Esophagus muscularis mucosa (tissue), 4 donors: ENCODE measurements around the gene POLR3A. TPM values are rescaled to one million over a fixed set of nuclear protein-coding genes. Genes with fewer than 3 reads are reported as not detected.

Experiments used
- DNase-seq: peaks from one replicate; pipeline ENCODE4 v3.0.0-alpha.2; 2017; ENCODE audit errors: extremely low spot score
- H3K27ac ChIP-seq, 4 donors: fragments of 200-600 bp; sonication (generic); replicated peaks in 1 of 4; 1 replicate in 3 of 4; 2 replicates in 1 of 4; pipeline ENCODE4 v1.5.1; 2016 to 2019; ENCODE audit warnings: mild to moderate bottlenecking in 1 of 4
- H3K27me3 ChIP-seq, 4 donors: fragments of 200-600 bp; sonication (generic); one replicate each; pipeline versions ENCODE4 v1.5.1 to v1.6.0; 2016 to 2019
- H3K36me3 ChIP-seq, 4 donors: fragments of 200-600 bp; sonication (generic); one replicate each; pipeline ENCODE4 v1.5.1; 2016 to 2019
- H3K4me1 ChIP-seq, 4 donors: fragments of 200-600 bp; sonication (generic); one replicate each; pipeline ENCODE4 v1.5.1; 2016 to 2019
- H3K4me3 ChIP-seq, 4 donors: fragments of 200-600 bp; sonication (generic); 1 replicate in 2 of 4; 2 replicates in 2 of 4; pipeline ENCODE4 v1.5.1; 2016 to 2019; ENCODE audit warnings: mild to moderate bottlenecking in 4 of 4, moderate library complexity in 1 of 4
- H3K9me3 ChIP-seq, 4 donors: fragments of 200-600 bp; sonication (generic); 1 replicate in 3 of 4; 2 replicates in 1 of 4; pipeline ENCODE4 v1.5.1; 2016 to 2019
- CTCF ChIP-seq, 3 experiments: fragments of 200-600 bp in 2 of 3; fragments of 450-650 bp in 1 of 3; sonication (generic) in 2 of 3; IDR thresholded peaks; one replicate each; pipeline ENCODE4 v1.5.1; 2017 to 2019; ENCODE audit warnings: antibody characterized with exemption in 3 of 3, mild to moderate bottlenecking in 2 of 3, moderate library complexity in 1 of 3
- EP300 ChIP-seq: sonication (generic); formaldehyde crosslinking; IDR thresholded peaks from one replicate; pipeline ENCODE4 v1.6.1; 2017; ENCODE audit warnings: antibody characterized with exemption
- POLR2A ChIP-seq: fragments of 450-650 bp; IDR thresholded peaks from one replicate; pipeline ENCODE4 v1.6.1; 2017; ENCODE audit warnings: antibody characterized with exemption, moderate library complexity, mild to moderate bottlenecking, low read depth
- POLR2AphosphoS5 ChIP-seq, 2 donors: sonication (generic); formaldehyde crosslinking; IDR thresholded peaks; one replicate each; pipeline ENCODE4 v1.6.1; 2017; ENCODE audit warnings: antibody characterized with exemption in 2 of 2
- WGBS: methylation state at CpG from one replicate; pipeline ENCODE4 v1.1.5; 2018; 5-methylcytosine and 5-hydroxymethylcytosine counted together
- intact Hi-C: fragments of 100-400 bp; cut with DNase I; formaldehyde crosslinking; loops from one replicate; pipeline ENCODE4 v1.15.1; 2023
- total RNA-seq, 4 donors: library from RNA; depleted of rRNA; stranded (reverse); fragments of >200 nt; gene quantifications; one replicate each; pipeline versions ENCODE4 v1.1.0 to v1.2.1, GENCODE V29; 2016

Gene POLR3A
- total RNA-seq, 4 donors from 2014 or later, result 9.3 to 12.8 (median 9.9) TPM

- H3K4me3 ChIP-seq, result no peak overlapping the region
- no peak overlapping the region for H3K27ac ChIP-seq
- no peaks in the 10 kb centered on the region for H3K9me3 ChIP-seq
- 80% methylated on average over 11 of the region's 11 CpGs for WGBS
- intact Hi-C loops, result no loop called here
- H3K4me1 ChIP-seq, result peaks cover 0 to 2% (median 0%) of the 10 kb centered on the region in 4 donors
- no peak for DNase-seq
- H3K27me3 ChIP-seq, result no peaks in the 10 kb centered on the region
- H3K36me3 ChIP-seq, result peaks cover 77 to 100% (median 97%) of the 10 kb centered on the region in 4 donors
- TF ChIP-seq POLR2A (no peak), POLR2AphosphoS5 (IDR thresholded peaks at IDR 0.05) (no peak), EP300 (no peak), CTCF (IDR thresholded peaks at IDR 0.05) (no peak)
Observed at GRCh38 chr10:77989081-77989724, 40.1 kb downstream of the POLR3A start.

DNA sequence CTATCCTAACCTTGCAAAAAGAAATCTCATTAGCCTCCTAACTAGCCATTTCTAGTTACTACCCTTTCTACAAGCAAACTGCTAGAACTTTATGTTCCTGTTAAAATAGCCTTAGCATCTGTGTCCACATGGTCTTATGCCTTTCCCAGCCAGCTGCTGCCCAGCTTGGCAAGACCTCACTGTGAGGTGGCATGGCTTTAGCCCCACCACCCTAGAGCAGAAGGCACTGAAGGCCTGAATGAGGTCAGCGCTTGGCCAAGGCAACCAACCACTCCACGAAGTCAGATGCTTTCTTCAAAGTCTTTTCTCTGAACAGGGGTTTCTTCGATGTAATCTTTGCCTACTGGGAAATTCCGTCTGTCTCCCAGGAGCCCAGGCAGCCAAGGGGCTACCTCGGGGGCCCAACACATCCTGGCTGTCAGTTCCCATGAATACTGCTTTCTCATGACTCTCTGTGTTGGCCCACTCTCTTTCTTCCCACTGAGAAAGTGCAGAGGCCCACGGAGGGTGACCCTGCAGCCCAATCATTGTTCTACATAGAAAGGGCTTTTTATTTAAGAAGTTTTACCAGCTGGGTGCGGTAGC lies 41.6 kb downstream of the POLR3A start:
- TF ChIP-seq EP300 (no peak), POLR2A (no peak), CTCF (IDR thresholded peaks at IDR 0.05) (no peak), POLR2AphosphoS5 (IDR thresholded peaks at IDR 0.05) (no peak)
- Histone ChIP-seq H3K9me3 (no peaks in the 10 kb centered on the region), H3K4me3 (no peak overlapping the region), H3K27me3 (no peaks in the 10 kb centered on the region), H3K27ac (no peak overlapping the region), H3K4me1 (peaks cover 0 to 3% (median 1%) of the 10 kb centered on the region in 4 donors), H3K36me3 (peaks cover 78 to 100% (median 97%) of the 10 kb centered on the region in 4 donors)
- WGBS, result 87% methylated on average over 7 of the region's 7 CpGs
- intact Hi-C loops, result no loop called here
- no peak for DNase-seq

DNA sequence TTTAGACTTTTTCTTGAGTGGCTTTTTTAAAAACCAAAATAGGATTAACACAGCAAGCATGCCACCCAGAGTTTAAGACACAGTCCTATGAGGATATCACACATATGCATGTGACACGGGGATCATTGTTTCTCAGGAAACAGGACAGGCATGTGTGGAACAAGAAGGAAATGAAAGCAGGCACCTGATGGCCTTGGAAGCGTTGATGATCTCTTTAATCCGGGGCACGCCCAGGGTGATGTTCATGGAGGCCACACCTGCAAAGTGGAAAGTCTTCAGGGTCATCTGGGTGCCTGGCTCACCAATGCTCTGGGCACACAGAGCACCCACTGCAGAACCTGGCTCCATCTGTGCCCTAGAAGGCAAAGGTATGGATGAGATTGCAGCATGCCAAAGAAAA lies 44.3 kb downstream of the POLR3A start:
- TF ChIP-seq CTCF (IDR thresholded peaks at IDR 0.05), result no peak
- no peak for TF ChIP-seq EP300
- no peak for TF ChIP-seq POLR2A
- TF ChIP-seq POLR2AphosphoS5 (IDR thresholded peaks at IDR 0.05), result no peak
- Histone ChIP-seq H3K36me3 (peaks cover 80 to 100% (median 96%) of the 10 kb centered on the region in 4 donors), H3K9me3 (no peaks in the 10 kb centered on the region), H3K4me3 (no peak overlapping the region), H3K4me1 (peaks cover 0 to 3% (median 1%) of the 10 kb centered on the region in 4 donors), H3K27me3 (no peaks in the 10 kb centered on the region), H3K27ac (no peak overlapping the region)
- intact Hi-C loops, result no loop called here
- WGBS, result 88% methylated on average over 4 of the region's 4 CpGs
- DNase-seq, result no peak

DNA sequence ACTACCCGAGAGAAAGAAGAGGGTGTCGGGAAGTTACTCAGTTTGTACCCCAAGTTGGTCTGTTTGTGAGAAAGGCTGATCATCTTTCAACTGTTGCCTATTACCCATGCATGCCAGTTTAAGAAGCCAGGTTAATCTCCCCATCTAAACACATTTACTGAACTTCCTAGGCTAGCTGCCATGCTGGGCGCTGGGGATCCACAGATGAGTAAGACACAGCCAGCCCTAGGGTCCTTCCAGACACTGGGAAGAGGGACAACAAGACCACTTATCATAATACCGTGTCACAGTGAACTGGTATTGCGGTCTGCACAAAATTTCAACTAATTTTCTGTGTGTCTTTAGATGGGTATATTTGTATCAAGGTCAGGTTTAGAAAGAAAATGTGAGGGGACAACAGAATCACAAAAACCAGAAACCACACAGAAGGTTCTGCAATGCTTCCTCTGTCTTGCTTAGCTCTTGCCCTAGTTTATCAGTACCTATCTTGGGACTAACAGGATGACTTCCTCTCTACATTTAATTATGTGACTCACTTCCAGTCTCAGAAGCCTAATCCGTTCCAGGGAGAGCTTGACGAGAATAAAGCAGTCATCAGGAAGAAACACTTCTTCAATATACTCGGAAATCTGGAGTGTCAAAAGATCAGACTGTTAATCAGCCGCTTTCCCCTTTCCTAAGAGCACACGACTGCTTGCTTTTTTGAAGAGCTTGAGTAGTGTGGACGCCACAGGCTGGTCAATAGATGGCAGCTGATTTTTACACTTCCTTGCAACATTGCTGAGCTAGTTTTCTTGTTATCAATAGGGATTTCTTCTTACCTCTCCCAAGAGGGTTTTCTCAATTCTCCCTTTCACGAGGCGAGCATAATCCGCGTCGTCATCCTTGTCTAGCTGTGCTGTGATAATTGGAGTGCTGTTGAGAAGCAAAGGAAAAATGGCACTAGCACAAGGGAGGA lies 45.7 kb downstream of the POLR3A start:
- 74% methylated on average over 16 of the region's 16 CpGs for WGBS
- no peak for DNase-seq
- peaks cover 79 to 100% (median 97%) of the 10 kb centered on the region in 4 donors for H3K36me3 ChIP-seq
- intact Hi-C loops, result no loop called here
- TF ChIP-seq POLR2A, result no peak
- TF ChIP-seq EP300, result no peak
- TF ChIP-seq POLR2AphosphoS5 (IDR thresholded peaks at IDR 0.05), result no peak
- TF ChIP-seq CTCF (IDR thresholded peaks at IDR 0.05), result no peak
- no peak overlapping the region for H3K4me3 ChIP-seq
- no peak overlapping the region for H3K27ac ChIP-seq
- no peaks in the 10 kb centered on the region for H3K9me3 ChIP-seq
- H3K27me3 ChIP-seq, result no peaks in the 10 kb centered on the region
- H3K4me1 ChIP-seq, result peaks cover 0 to 3% (median 1%) of the 10 kb centered on the region in 4 donors
